CD14-positive monocyte (primary cell): ENCODE data around the gene EIF4EBP3. TPM values are rescaled to one million over a fixed set of nuclear protein-coding genes. Genes with fewer than 3 reads are reported as not detected.

Source experiments
- DNase-seq, 3 donors: peaks; one replicate each; pipeline ENCODE4 v3.0.0-alpha.2; 2011 to 2022
- H2AFZ ChIP-seq: 2 replicates; pipeline ENCODE4 v1.6.0; 2012; ENCODE audit warnings: mild to moderate bottlenecking, low read depth, low read length, inconsistent platforms; ENCODE audit not compliant: insufficient read depth, poor library complexity, severe bottlenecking
- H3K27ac ChIP-seq, 2 donors: 1 replicate in 1 of 2; 2 replicates in 1 of 2; pipeline ENCODE4 v1.5.1; 2012 to 2013; ENCODE audit warnings: low read length in 2 of 2, control low read depth in 1 of 2, inconsistent platforms in 1 of 2, low read depth in 1 of 2, mild to moderate bottlenecking in 1 of 2
- H3K27me3 ChIP-seq, 2 donors: one replicate each; pipeline versions ENCODE4 v1.6.0 to v1.6.1; 2011 to 2013; ENCODE audit warnings: low read length in 2 of 2; ENCODE audit not compliant: control insufficient read depth in 2 of 2, insufficient read depth in 2 of 2
- H3K36me3 ChIP-seq, 2 donors: replicated peaks in 1 of 2; 1 replicate in 1 of 2; 2 replicates in 1 of 2; pipeline versions ENCODE4 v1.5.1 to v1.6.1; 2012 to 2013; ENCODE audit warnings: low read length in 2 of 2, control low read depth in 1 of 2, inconsistent platforms in 1 of 2, mild to moderate bottlenecking in 1 of 2; ENCODE audit not compliant: insufficient read depth in 2 of 2, control insufficient read depth in 1 of 2
- H3K4me1 ChIP-seq, 2 donors: 1 replicate in 1 of 2; 2 replicates in 1 of 2; pipeline versions ENCODE4 v1.5.1 to v1.6.1; 2012 to 2013; ENCODE audit warnings: low read length in 2 of 2, control low read depth in 1 of 2, inconsistent platforms in 1 of 2, mild to moderate bottlenecking in 1 of 2, moderate library complexity in 1 of 2; ENCODE audit not compliant: insufficient read depth in 2 of 2, control insufficient read depth in 1 of 2
- H3K4me2 ChIP-seq: replicated peaks from 2 replicates; pipeline ENCODE3; 2012; ENCODE audit warnings: low read length, moderate library complexity, mild to moderate bottlenecking; ENCODE audit not compliant: poor library complexity, severe bottlenecking; ENCODE audit errors: extremely low read depth
- H3K4me3 ChIP-seq, 3 experiments: fragments of 200-600 bp in 1 of 3; sonication (generic) in 1 of 3; replicated peaks in 1 of 3; 1 replicate in 2 of 3; 2 replicates in 1 of 3; pipeline ENCODE4 v1.5.1; 2011 to 2013; ENCODE audit warnings: low read length in 3 of 3, mild to moderate bottlenecking in 3 of 3, control low read depth in 2 of 3, low read depth in 2 of 3, inconsistent platforms in 1 of 3, moderate library complexity in 1 of 3
- H3K79me2 ChIP-seq: 2 replicates; pipeline ENCODE4 v1.6.0; 2012; ENCODE audit warnings: mild to moderate bottlenecking, control low read depth, inconsistent platforms, low read length, moderate library complexity; ENCODE audit not compliant: insufficient read depth
- H3K9ac ChIP-seq: 2 replicates; pipeline ENCODE4 v1.6.0; 2017; ENCODE audit warnings: low read length, mild to moderate bottlenecking; ENCODE audit not compliant: insufficient read depth, poor library complexity, severe bottlenecking
- H3K9me3 ChIP-seq, 2 donors: replicated peaks in 1 of 2; 1 replicate in 1 of 2; 2 replicates in 1 of 2; pipeline versions ENCODE4 v1.5.1 to v1.6.1; 2012 to 2013; ENCODE audit warnings: low read length in 2 of 2, control low read depth in 1 of 2; ENCODE audit not compliant: control insufficient read depth in 1 of 2, insufficient read depth in 1 of 2
- H4K20me1 ChIP-seq: 2 replicates; pipeline ENCODE4 v1.6.0; 2012; ENCODE audit warnings: mild to moderate bottlenecking, low read length, control low read depth, moderate library complexity; ENCODE audit not compliant: insufficient read depth
- H3K27ac Mint-ChIP-seq, 7 donors: one replicate each; pipeline ENCODE4 v1.8.0; 2020; ENCODE audit warnings: mild to moderate bottlenecking in 7 of 7, mixed read lengths in 7 of 7, moderate library complexity in 6 of 7, inconsistent platforms in 2 of 7
- H3K27me3 Mint-ChIP-seq, 3 donors: one replicate each; pipeline ENCODE4 v1.8.0; 2021 to 2022; ENCODE audit warnings: low read depth in 3 of 3, mild to moderate bottlenecking in 3 of 3, mixed read lengths in 3 of 3, moderate library complexity in 3 of 3, inconsistent platforms in 1 of 3
- H3K36me3 Mint-ChIP-seq, 2 donors: one replicate each; pipeline ENCODE4 v1.8.0; 2020; ENCODE audit warnings: mixed read lengths in 2 of 2, inconsistent platforms in 1 of 2, mild to moderate bottlenecking in 1 of 2
- H3K4me1 Mint-ChIP-seq: one replicate; pipeline ENCODE4 v1.8.0; 2020; ENCODE audit warnings: mild to moderate bottlenecking, mixed read lengths
- H3K4me3 Mint-ChIP-seq, 2 donors: one replicate each; pipeline ENCODE4 v1.8.0; 2020; ENCODE audit warnings: mild to moderate bottlenecking in 2 of 2, mixed read lengths in 2 of 2, moderate library complexity in 1 of 2
- H3K9me3 Mint-ChIP-seq, 7 donors: one replicate each; pipeline ENCODE4 v1.8.0; 2020 to 2022; ENCODE audit warnings: mixed read lengths in 7 of 7, mild to moderate bottlenecking in 6 of 7, moderate library complexity in 6 of 7, inconsistent platforms in 2 of 7
- CTCF ChIP-seq: fragments of 200-600 bp; IDR thresholded peaks from one replicate; pipeline ENCODE4 v1.8.0; 2022; ENCODE audit warnings: antibody characterized with exemption, mild to moderate bottlenecking
- WGBS: methylation state at CpG from one replicate; pipeline ENCODE4 v1.1.5; 2013; ENCODE audit warnings: missing lambda C conversion rate; ENCODE audit not compliant: insufficient coverage; 5-methylcytosine and 5-hydroxymethylcytosine counted together
- intact Hi-C, 2 donors: fragments of 100-400 bp; cut with micrococcal nuclease; formaldehyde crosslinking; loops; one replicate each; pipeline versions ENCODE4 v1.15.0 to v1.15.1; 2023
- polyA plus RNA-seq, 3 donors: library from polyadenylated mRNA; depleted of rRNA in 1 of 3; unstranded in 2 of 3; stranded (reverse) in 1 of 3; fragments of 300-500 nt in 2 of 3; fragments of >200 nt in 1 of 3; fragmentation: Illumina TruSeq in 2 of 3; gene quantifications; 1 replicate in 2 of 3; 2 replicates in 1 of 3; pipeline ENCODE4 v1.2.3, GENCODE V29; 2012 to 2021

Gene EIF4EBP3
- polyA plus RNA-seq, 3 donors: 22.8 to 46.0 (median 41.9) TPM

GRCh38 chr5:140571105-140571504, 23.6 kb downstream of the EIF4EBP3 start:
- no peak overlapping the region for H2AFZ ChIP-seq
- peaks cover 53% of the 10 kb centered on the region for H3K4me1 Mint-ChIP-seq
- H3K4me3 ChIP-seq: no peak overlapping the region
- H3K36me3 Mint-ChIP-seq: peaks cover 49 to 81% of the 10 kb centered on the region in 2 donors
- H3K4me2 ChIP-seq: no peak overlapping the region
- H3K27me3 ChIP-seq: no peaks in the 10 kb centered on the region
- peak overlapping the region in 1 of 2 donors; percentile 83 for H3K27ac ChIP-seq
- peaks cover 23% of the 10 kb centered on the region for H3K79me2 ChIP-seq
- H3K4me1 ChIP-seq: peaks cover 29 to 64% of the 10 kb centered on the region in 2 donors
- H4K20me1 ChIP-seq: no peaks in the 10 kb centered on the region
- peaks cover 2% of the 10 kb centered on the region in 3 donors for H3K27me3 Mint-ChIP-seq
- H3K9me3 Mint-ChIP-seq: peaks cover 0 to 2% (median 0%) of the 10 kb centered on the region in 7 donors
- H3K36me3 ChIP-seq: peaks cover 24 to 61% of the 10 kb centered on the region in 2 donors
- H3K9me3 ChIP-seq: no peaks in the 10 kb centered on the region
- 92% methylated on average over 2 of the region's 5 CpGs for WGBS
- H3K9ac ChIP-seq: no peak overlapping the region
- no peak for DNase-seq
- TF ChIP-seq CTCF: no peak
- intact Hi-C loops: no loop called here
- peak overlapping the region in 2 of 7 donors; percentile 43 to 94 for H3K27ac Mint-ChIP-seq
- H3K4me3 Mint-ChIP-seq: no peak overlapping the region

- Mint-ChIP-seq H3K9me3 (no peaks in the 10 kb centered on the region), H3K27ac (peak overlapping the region in 1 of 7 donors; percentile 25), H3K4me1 (peaks cover 48% of the 10 kb centered on the region), H3K36me3 (peaks cover 40 to 74% of the 10 kb centered on the region in 2 donors), H3K4me3 (no peak overlapping the region), H3K27me3 (peaks cover 0 to 2% (median 2%) of the 10 kb centered on the region in 3 donors)
- WGBS: 100% methylated on average over 6 of the region's 7 CpGs
- Histone ChIP-seq H3K4me1 (peaks cover 36 to 58% of the 10 kb centered on the region in 2 donors), H4K20me1 (no peaks in the 10 kb centered on the region), H3K27me3 (no peaks in the 10 kb centered on the region), H3K4me2 (no peak overlapping the region), H3K36me3 (peaks cover 12 to 47% of the 10 kb centered on the region in 2 donors), H3K4me3 (no peak overlapping the region), H3K79me2 (peaks cover 16% of the 10 kb centered on the region), H3K27ac (no peak overlapping the region), H3K9me3 (no peaks in the 10 kb centered on the region), H3K9ac (no peak overlapping the region), H2AFZ (no peak overlapping the region)
- DNase-seq: no peak
- intact Hi-C loops: loop anchor here in 1 of 2 donors (2.0 kb wide), 1 partner anchor 61 kb away; no protein-coding TSS in a partner anchor
- no peak for TF ChIP-seq CTCF
These were observed 26.2 kb downstream of the EIF4EBP3 start for GRCh38 chr5:140573683-140574082.
